GM18867 (cell line): ENCODE measurements around the gene ATXN10.
"Not testable (repeated sequence)": the region's sequence is repeated elsewhere in the genome, so short reads cannot be mapped to it uniquely, and the experiment has no call there.

Experiments
- ATAC-seq: cut with Tn5 transposase; IDR thresholded peaks from one replicate; pipeline ENCODE4 v1.9.1; 2021; ENCODE audit warnings: mild to moderate bottlenecking, moderate library complexity; ENCODE audit not compliant: unreplicated experiment

ATXN10 gene

GRCh38 chr22:45671783-45672563 is at the start of gene ATXN10:
TSS of gene ATXN10 (plus strand) at chr22:45671834. CDS start at chr22:45672064, 230 bp downstream.
- peak; percentile 62 for ATAC-seq

- no peak for ATAC-seq
Measured at GRCh38 chr22:45621836-45622600, 49.6 kb upstream of the ATXN10 start.

GRCh38 chr22:45623464-45624145 is 48.0 kb upstream of the ATXN10 start:
- not testable (repeated sequence) for ATAC-seq

GRCh38 chr22:45626198-45626651 is 45.4 kb upstream of the ATXN10 start:
- ATAC-seq = no peak

GRCh38 chr22:45627489-45628233 is 44.0 kb upstream of the ATXN10 start:
- no peak for ATAC-seq

DNA sequence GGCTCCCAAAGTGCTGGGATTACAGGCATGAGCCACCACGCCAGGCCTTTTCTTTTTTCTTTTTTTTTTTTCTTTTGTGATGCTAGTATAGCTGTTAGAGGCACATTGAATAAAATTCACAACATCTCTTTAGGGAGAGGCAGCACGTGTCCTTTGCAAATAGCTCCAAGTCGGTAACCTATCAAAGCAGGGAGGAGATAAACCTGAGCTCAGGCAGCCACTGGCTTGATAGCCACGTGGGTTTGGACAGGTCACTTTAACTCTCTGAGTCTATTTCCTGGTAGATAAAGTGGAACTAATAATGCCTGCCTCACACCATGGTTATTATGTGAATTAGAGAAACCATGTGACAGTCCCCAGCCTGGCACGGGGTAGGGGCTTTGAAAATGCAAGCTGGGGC is 43.1 kb upstream of the ATXN10 start:
- ATAC-seq = no peak

GRCh38 chr22:45629469-45630089 is 42.1 kb upstream of the ATXN10 start:
- no peak for ATAC-seq

GRCh38 chr22:45630436-45630835 is 41.2 kb upstream of the ATXN10 start:
- no peak for ATAC-seq

- ATAC-seq = no peak
Measured at GRCh38 chr22:45631140-45631840, 40.3 kb upstream of the ATXN10 start.

DNA sequence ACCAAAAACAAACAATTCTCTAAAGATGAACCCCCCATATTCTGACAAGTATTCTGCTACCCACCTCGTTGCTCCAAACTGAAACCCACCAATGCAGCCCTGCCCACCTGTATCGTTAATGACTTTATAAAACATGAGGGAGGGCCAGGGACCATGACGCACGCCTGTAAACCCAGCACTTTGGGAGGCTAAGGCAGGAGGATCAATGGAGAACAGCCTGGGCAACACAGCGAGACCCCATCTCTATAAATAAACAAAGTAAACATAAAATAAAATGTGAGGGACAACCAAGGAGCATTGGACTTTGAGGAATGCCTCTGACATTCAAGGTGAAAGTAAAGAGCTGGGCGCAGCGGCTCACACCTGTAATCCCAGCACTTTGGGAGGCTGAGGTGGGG is 39.8 kb upstream of the ATXN10 start:
- ATAC-seq = no peak

GRCh38 chr22:45632791-45633515 is 38.7 kb upstream of the ATXN10 start:
- no peak for ATAC-seq

DNA sequence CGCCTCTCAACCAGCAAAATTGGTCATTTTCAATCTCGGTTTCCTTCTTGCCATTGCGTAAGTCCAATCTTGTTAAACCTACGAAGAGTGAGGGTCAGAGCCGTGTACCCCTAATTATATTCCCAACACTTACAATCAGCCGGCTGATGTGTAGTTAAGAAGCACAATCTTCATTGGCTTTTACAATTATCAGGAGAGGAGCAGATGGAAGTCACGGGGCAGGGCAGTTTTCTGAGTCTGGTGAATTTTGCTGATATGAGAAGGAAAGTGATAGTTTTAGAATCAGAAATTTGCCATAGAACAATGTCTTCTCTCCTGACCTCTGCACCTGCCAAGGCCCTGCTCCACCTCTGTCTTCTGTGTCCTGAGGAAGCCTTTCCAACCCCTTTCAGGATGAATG is 35.0 kb upstream of the ATXN10 start:
- no peak for ATAC-seq

- ATAC-seq = no peak
Measured at GRCh38 chr22:45638197-45638596, 33.4 kb upstream of the ATXN10 start.

GRCh38 chr22:45638834-45639746 is 32.5 kb upstream of the ATXN10 start:
- no peak for ATAC-seq

DNA sequence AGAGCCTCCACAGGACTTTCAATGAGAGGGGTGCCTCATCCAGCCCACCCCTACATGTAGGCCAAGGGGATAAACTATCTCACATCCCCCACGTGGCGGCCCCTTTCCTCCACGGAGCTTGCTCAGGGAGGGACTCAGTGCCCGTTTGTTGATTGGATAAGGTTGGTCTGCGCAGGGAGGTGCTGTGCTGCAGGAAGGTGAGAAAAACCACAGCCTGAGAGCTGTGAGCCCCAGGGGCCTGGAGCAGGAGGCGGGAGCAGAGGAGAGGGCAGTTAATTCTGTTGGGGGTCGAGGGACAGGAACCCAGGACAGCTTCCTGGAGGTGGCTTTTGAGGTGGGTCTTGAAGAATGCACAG is 31.9 kb upstream of the ATXN10 start:
- ATAC-seq = no peak

GRCh38 chr22:45640291-45640940 is 31.2 kb upstream of the ATXN10 start:
- ATAC-seq = no peak

DNA sequence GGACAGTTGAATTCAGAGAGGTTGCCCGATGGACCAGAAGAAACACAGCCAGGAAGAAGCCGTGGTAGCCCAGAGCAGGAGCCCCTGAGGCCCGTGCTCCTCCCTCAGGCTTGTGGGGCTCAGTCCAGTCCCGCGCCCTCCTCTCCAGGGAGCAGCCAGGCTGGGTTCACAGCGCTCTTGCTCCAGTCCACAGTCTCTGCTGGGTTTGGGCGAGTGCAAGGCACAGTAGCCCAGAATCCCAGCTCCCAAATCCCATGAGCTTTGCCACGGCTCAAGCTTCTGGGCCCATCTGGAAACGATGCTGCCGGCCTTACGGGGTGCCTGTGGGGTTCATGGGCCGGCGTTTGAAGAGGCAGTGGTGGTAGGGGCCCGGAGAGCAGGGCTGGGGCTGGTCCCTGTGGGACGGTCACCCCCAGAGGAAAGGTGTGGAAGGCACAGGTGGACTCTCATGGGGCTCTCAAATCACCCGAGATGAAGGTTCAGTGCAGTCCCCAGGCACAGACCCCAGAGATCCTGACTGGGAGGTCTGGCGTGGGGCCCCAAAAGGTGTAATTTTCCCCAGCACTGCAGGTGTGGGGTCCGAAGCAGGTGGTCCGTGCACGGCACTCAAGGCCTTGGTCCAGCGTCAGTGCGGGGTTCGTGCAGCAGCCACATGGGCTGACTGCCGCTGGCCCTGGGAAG is 30.6 kb upstream of the ATXN10 start:
- ATAC-seq = no peak
